CD4-positive, alpha-beta T cell (primary cell): ENCODE data around the gene TFPI. TPM values are rescaled to one million over a fixed set of nuclear protein-coding genes. Genes with fewer than 3 reads are reported as not detected.

ENCODE experiments used
- ATAC-seq: fragments of 200-7000 bp; cut with Tn5 transposase; one replicate; pipeline ENCODE4 v1.10.0; 2022; ENCODE audit warnings: mild to moderate bottlenecking; ENCODE audit not compliant: poor library complexity
- CTCF ChIA-PET: fragments of 350-600 bp; sonication (Branson Sonifier 250); formaldehyde crosslinking; loops from one replicate; lab custom pipeline; 2021; ENCODE audit warnings: antibody characterized with exemption, inconsistent platforms; lab: Charles Lee
- POLR2A ChIA-PET: fragments of 350-600 bp; sonication (Branson Sonifier 250); formaldehyde crosslinking; loops from one replicate; lab custom pipeline; 2021; ENCODE audit warnings: antibody characterized with exemption, inconsistent platforms; lab: Charles Lee
- DNase-seq, 14 experiments: peaks; one replicate each; pipeline ENCODE4 v3.0.0-alpha.2; 2013 to 2020; ENCODE audit warnings: mixed read lengths in 2 of 14
- H3K27ac ChIP-seq, 2 donors: one replicate each; pipeline versions ENCODE4 v1.5.1 to v1.7.0; 2013; ENCODE audit warnings: low read length in 2 of 2, low read depth in 1 of 2, mild to moderate bottlenecking in 1 of 2
- H3K27me3 ChIP-seq, 2 experiments: 1 replicate in 1 of 2; 2 replicates in 1 of 2; pipeline versions ENCODE4 v1.6.1 to v1.7.0; 2013; ENCODE audit warnings: low read length in 2 of 2, control low read depth in 1 of 2, mild to moderate bottlenecking in 1 of 2, moderate library complexity in 1 of 2; ENCODE audit not compliant: insufficient read depth in 2 of 2, control insufficient read depth in 1 of 2
- H3K36me3 ChIP-seq: one replicate; pipeline ENCODE4 v1.6.1; 2013; ENCODE audit warnings: low read length, control low read depth; ENCODE audit not compliant: insufficient read depth
- H3K4me1 ChIP-seq: one replicate; pipeline ENCODE4 v1.6.1; 2013; ENCODE audit warnings: low read length, control low read depth; ENCODE audit not compliant: insufficient read depth
- H3K4me3 ChIP-seq: one replicate; pipeline ENCODE4 v1.5.1; 2013; ENCODE audit warnings: mild to moderate bottlenecking, low read length, moderate library complexity
- H3K9me3 ChIP-seq, 2 experiments: 1 replicate in 1 of 2; 2 replicates in 1 of 2; pipeline versions ENCODE4 v1.6.1 to v1.7.0; 2013; ENCODE audit warnings: low read length in 2 of 2, mild to moderate bottlenecking in 2 of 2, control low read depth in 1 of 2, moderate library complexity in 1 of 2; ENCODE audit not compliant: control insufficient read depth in 1 of 2, insufficient read depth in 1 of 2
- H3K27ac Mint-ChIP-seq: one replicate; pipeline ENCODE4 v1.8.0; 2020; ENCODE audit warnings: mixed read lengths
- H3K27me3 Mint-ChIP-seq: one replicate; pipeline ENCODE4 v1.8.0; 2021; ENCODE audit warnings: mixed read lengths
- H3K36me3 Mint-ChIP-seq: one replicate; pipeline ENCODE4 v1.8.0; 2021; ENCODE audit warnings: low read depth, mixed read lengths
- H3K4me1 Mint-ChIP-seq: one replicate; pipeline ENCODE4 v1.8.0; 2021; ENCODE audit warnings: low read depth, mixed read lengths
- H3K4me3 Mint-ChIP-seq: one replicate; pipeline ENCODE4 v1.8.0; 2020; ENCODE audit warnings: mild to moderate bottlenecking, mixed read lengths
- H3K9me3 Mint-ChIP-seq: one replicate; pipeline ENCODE4 v1.8.0; 2020; ENCODE audit warnings: mixed read lengths
- intact Hi-C, 2 experiments: fragments of 100-400 bp; cut with DNase I in 1 of 2; cut with micrococcal nuclease in 1 of 2; formaldehyde crosslinking; loops; one replicate each; pipeline versions ENCODE4 v1.15.1 to v1.9.0; 2023 to 2025; cut with DNase I, micrococcal nuclease
- total RNA-seq, 174 experiments: library from RNA in 2 of 174; stranded (reverse) in 2 of 174; gene quantifications; one replicate each; pipeline ENCODE4 v1.2.3 and lab custom pipeline; 2021 to 2026
- TF ChIP-seq, protein P1 (sequence below): fragments of 200-600 bp; IDR thresholded peaks from one replicate; pipeline ENCODE4 v1.8.0; 2022; ENCODE audit warnings: antibody characterized with exemption, mild to moderate bottlenecking

TFPI gene
- total RNA-seq, 2 experiments from 2014 or later, result 0.17 TPM; not detected in 1

DNA sequence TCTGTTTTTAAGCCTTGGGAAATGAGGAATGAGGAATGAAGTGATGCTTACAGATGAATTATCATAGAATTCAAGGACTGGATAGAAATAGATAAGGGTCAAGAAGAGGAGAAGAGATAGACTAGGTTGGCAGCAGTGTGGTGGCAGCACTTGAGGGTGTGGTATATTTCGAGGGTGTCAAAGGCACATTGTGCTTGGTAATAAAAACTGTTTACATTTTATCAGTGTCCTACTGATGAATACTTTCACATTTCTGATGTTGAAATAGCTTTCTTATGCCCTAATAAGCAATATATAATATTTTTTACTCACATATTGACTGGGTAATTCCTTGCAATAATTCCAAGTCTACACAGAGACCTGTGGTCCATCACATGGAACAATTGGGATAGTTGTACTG is 3.4 kb downstream of the TFPI start:
- Mint-ChIP-seq H3K4me1 (peaks cover 5% of the 10 kb centered on the region), H3K4me3 (no peak overlapping the region), H3K27me3 (peaks cover 10% of the 10 kb centered on the region), H3K36me3 (no peaks in the 10 kb centered on the region), H3K9me3 (peaks cover 3% of the 10 kb centered on the region), H3K27ac (no peak overlapping the region)
- intact Hi-C loops, result no loop called here
- Histone ChIP-seq H3K4me3 (no peak overlapping the region), H3K27ac (no peak overlapping the region), H3K9me3 (no peaks in the 10 kb centered on the region), H3K27me3 (no peaks in the 10 kb centered on the region), H3K36me3 (no peaks in the 10 kb centered on the region), H3K4me1 (no peaks in the 10 kb centered on the region)
- no peak for DNase-seq
- ChIA-PET CTCF (no interaction called here), POLR2A (no interaction called here)
- no peak for ATAC-seq
- TF ChIP-seq, protein P1, sequence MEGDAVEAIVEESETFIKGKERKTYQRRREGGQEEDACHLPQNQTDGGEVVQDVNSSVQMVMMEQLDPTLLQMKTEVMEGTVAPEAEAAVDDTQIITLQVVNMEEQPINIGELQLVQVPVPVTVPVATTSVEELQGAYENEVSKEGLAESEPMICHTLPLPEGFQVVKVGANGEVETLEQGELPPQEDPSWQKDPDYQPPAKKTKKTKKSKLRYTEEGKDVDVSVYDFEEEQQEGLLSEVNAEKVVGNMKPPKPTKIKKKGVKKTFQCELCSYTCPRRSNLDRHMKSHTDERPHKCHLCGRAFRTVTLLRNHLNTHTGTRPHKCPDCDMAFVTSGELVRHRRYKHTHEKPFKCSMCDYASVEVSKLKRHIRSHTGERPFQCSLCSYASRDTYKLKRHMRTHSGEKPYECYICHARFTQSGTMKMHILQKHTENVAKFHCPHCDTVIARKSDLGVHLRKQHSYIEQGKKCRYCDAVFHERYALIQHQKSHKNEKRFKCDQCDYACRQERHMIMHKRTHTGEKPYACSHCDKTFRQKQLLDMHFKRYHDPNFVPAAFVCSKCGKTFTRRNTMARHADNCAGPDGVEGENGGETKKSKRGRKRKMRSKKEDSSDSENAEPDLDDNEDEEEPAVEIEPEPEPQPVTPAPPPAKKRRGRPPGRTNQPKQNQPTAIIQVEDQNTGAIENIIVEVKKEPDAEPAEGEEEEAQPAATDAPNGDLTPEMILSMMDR, result no peak

DNA sequence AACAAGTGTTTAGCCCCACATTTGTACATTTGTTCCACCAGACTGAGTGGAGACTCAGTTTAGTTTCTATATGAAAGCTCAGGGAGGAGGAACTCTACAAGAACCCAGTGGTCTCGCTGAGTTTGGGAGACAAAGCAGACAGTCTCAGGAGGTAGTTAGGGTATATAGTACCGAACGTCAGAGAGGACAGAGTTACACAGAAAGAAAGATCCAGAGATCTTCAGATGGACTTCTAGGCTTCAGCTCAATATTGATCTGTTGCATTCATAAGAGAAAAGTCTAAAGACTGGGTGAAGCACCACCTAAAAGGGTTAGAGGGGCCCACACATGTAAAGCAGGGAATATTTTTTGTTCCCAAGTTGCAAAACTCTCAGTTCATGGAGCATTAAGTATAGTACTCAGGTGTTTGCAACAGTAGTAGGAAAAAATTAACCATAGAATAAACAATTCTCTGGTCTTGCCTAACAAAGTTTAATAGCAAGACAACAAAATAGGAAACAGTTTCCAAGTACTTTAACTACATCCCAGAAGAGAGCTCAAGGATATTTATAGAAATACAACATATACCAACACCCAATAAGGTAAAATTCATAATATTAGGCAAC is 4.2 kb downstream of the TFPI start:
- CTCF ChIA-PET, result no interaction called here

DNA sequence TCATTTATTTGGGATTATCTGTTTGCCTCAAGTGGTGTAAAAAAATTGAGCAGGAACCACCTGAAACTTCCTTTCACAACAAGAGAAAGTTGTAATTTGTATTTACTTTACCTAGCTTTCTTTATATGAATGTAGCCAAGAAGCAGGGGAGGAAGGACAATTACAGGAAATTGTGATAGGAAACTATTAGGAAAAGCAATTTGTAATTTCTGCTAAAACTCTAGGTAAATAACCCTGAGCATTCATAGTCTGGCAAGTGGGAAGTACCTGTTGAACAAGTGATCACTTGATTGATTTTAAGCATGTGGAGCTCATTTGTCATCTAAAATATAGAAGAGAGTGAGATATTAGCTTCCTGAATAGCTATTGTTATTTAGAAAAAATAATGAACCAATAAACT is 5.0 kb downstream of the TFPI start:
- no peak overlapping the region for H3K4me3 Mint-ChIP-seq
- no peak overlapping the region for H3K27ac Mint-ChIP-seq
- Histone ChIP-seq H3K4me3 (no peak overlapping the region), H3K27me3 (no peaks in the 10 kb centered on the region), H3K9me3 (peaks cover 0 to 3% of the 10 kb centered on the region in 2 experiments), H3K36me3 (no peaks in the 10 kb centered on the region), H3K27ac (no peak overlapping the region), H3K4me1 (no peaks in the 10 kb centered on the region)
- CTCF ChIA-PET, result no interaction called here
- peaks cover 3% of the 10 kb centered on the region for H3K4me1 Mint-ChIP-seq
- H3K27me3 Mint-ChIP-seq, result peaks cover 3% of the 10 kb centered on the region
- no peaks in the 10 kb centered on the region for H3K9me3 Mint-ChIP-seq
- H3K36me3 Mint-ChIP-seq, result no peaks in the 10 kb centered on the region
- TF ChIP-seq, protein P1, result no peak
- intact Hi-C loops, result no loop called here
- POLR2A ChIA-PET, result no interaction called here
- DNase-seq (no peak), ATAC-seq (no peak)

More for the DNA sequence above, 4.2 kb downstream of the TFPI start:
- H3K27ac Mint-ChIP-seq, result no peak overlapping the region
- POLR2A ChIA-PET, result no interaction called here
- no peaks in the 10 kb centered on the region for H3K9me3 Mint-ChIP-seq
- no peaks in the 10 kb centered on the region for H3K36me3 Mint-ChIP-seq
- intact Hi-C loops, result no loop called here
- no peak for ATAC-seq
- TF ChIP-seq, protein P1, result no peak
- H3K27ac ChIP-seq, result no peak overlapping the region
- H3K27me3 ChIP-seq, result no peaks in the 10 kb centered on the region
- no peaks in the 10 kb centered on the region for H3K4me1 ChIP-seq
- H3K36me3 ChIP-seq, result no peaks in the 10 kb centered on the region
- H3K4me3 ChIP-seq, result no peak overlapping the region
- no peaks in the 10 kb centered on the region for H3K9me3 ChIP-seq
- H3K27me3 Mint-ChIP-seq, result peaks cover 6% of the 10 kb centered on the region
- no peak overlapping the region for H3K4me3 Mint-ChIP-seq
- no peak for DNase-seq
- H3K4me1 Mint-ChIP-seq, result peaks cover 5% of the 10 kb centered on the region
